Measurements from ENCODE around the gene ESCO1. TPM values are rescaled to one million over a fixed set of nuclear protein-coding genes. Genes with fewer than 3 reads are reported as not detected.

The ESCO1 gene
- total RNA-seq, 1 donor from 2014 or later = 9.2 TPM

DNA sequence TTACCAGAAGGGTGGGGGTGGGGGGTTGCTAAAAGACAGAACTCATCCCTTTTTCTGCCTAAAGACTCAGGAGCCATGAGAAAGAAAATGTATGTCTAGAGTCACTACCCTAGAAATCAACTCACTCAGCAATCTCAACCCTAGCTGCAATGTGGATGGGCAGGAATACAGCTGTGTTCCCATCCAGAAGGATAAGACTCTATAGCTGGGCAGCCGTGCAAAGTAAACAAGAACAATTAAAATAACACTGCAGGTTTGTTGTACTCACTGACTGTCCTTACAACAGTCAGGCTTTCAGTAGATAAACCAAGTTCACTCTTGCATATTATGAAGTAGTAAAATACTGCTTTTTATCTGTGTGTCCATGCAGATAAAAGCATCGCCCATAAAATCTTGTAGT, 74.0 kb downstream of the ESCO1 start:
- no peak for DNase-seq
- Histone ChIP-seq H3K4me3 (no peak overlapping the region), H3K27me3 (ENCODE audit: low read depth) (no peaks in the 10 kb centered on the region), H3K27ac (replicated peaks) (no peak overlapping the region), H3K9me3 (replicated peaks) (no peaks in the 10 kb centered on the region), H3K36me3 (peaks cover 68% of the 10 kb centered on the region), H3K4me1 (no peaks in the 10 kb centered on the region)
- TF ChIP-seq, protein P1, sequence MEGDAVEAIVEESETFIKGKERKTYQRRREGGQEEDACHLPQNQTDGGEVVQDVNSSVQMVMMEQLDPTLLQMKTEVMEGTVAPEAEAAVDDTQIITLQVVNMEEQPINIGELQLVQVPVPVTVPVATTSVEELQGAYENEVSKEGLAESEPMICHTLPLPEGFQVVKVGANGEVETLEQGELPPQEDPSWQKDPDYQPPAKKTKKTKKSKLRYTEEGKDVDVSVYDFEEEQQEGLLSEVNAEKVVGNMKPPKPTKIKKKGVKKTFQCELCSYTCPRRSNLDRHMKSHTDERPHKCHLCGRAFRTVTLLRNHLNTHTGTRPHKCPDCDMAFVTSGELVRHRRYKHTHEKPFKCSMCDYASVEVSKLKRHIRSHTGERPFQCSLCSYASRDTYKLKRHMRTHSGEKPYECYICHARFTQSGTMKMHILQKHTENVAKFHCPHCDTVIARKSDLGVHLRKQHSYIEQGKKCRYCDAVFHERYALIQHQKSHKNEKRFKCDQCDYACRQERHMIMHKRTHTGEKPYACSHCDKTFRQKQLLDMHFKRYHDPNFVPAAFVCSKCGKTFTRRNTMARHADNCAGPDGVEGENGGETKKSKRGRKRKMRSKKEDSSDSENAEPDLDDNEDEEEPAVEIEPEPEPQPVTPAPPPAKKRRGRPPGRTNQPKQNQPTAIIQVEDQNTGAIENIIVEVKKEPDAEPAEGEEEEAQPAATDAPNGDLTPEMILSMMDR (IDR thresholded peaks at IDR 0.05; ENCODE audit: borderline replicate concordance) = no peak
- intact Hi-C loops (cut with micrococcal nuclease) = no loop called here

DNA sequence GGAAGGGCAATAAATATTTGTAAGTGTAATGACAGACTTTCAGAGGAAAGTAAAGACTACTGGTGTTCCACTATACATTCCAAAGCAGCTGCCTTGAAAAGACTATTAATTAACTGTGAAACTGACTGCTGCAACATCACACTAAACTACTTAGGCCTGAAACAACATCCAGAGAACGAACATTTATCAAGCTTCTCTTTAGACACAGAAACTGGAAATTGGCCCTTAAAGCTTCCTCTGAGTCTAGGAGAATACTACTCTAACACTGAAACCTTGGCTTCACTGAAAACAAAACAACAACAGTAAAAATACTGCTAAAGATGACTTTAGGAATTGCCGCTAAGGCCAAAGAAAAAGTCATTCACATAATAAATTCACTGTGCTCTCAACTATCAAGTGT, 74.6 kb downstream of the ESCO1 start:
- Histone ChIP-seq H3K9me3 (replicated peaks) (no peaks in the 10 kb centered on the region), H3K27ac (replicated peaks) (no peak overlapping the region), H3K4me3 (no peak overlapping the region), H3K27me3 (ENCODE audit: low read depth) (no peaks in the 10 kb centered on the region), H3K36me3 (peaks cover 67% of the 10 kb centered on the region), H3K4me1 (no peaks in the 10 kb centered on the region)
- TF ChIP-seq, protein P1 (IDR thresholded peaks at IDR 0.05; ENCODE audit: borderline replicate concordance) = no peak
- intact Hi-C loops (cut with micrococcal nuclease) = no loop called here
- no peak for DNase-seq

DNA sequence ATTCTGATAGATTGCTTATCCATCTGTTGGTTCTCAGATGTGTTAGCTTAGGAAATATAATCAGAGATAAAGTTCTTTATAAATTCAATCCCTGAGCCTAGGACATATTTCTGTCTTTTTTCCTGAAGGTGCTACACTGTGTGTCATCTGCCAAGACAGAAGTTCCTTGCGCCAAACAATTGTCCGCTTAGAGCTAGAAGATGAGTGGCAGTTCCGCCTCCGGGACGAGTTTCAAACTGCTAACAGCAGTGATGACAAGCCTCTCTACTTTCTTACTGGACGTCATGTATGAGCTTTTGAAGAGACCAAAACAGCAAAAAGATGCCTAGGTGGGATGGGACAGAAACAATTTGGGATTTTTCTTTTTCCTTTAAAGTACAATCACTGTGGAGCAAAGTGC, 78.0 kb downstream of the ESCO1 start:
- Histone ChIP-seq H3K9me3 (replicated peaks) (no peaks in the 10 kb centered on the region), H3K27ac (replicated peaks) (no peak overlapping the region), H3K4me1 (no peaks in the 10 kb centered on the region), H3K4me3 (no peak overlapping the region), H3K36me3 (peaks cover 58% of the 10 kb centered on the region), H3K27me3 (ENCODE audit: low read depth) (no peaks in the 10 kb centered on the region)
- DNase-seq = no peak
- TF ChIP-seq, protein P1 (IDR thresholded peaks at IDR 0.05; ENCODE audit: borderline replicate concordance) = no peak
- intact Hi-C loops (cut with micrococcal nuclease) = no loop called here

DNA sequence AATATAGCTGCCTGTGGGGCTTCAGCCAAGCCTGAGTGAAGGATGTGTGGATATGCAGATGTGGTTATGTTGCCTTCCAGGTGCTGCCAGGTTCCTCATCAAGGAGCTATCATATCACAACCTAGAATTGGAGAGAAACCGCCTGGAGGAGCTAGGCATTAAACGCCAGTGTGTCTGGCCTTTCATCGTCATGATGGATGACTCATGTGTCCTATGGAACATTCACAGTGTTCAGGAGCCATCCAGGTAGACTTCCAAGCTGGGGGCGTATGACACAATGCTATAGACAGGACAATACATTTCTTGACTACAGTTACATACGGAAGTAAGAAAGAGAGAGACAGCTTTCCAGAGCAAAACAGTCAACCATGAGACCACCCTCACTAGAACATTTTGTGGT, 86.8 kb downstream of the ESCO1 start:
- Histone ChIP-seq H3K27ac (replicated peaks) (no peak overlapping the region), H3K27me3 (ENCODE audit: low read depth) (no peaks in the 10 kb centered on the region), H3K4me1 (no peaks in the 10 kb centered on the region), H3K4me3 (no peak overlapping the region), H3K36me3 (peaks cover 17% of the 10 kb centered on the region), H3K9me3 (replicated peaks) (no peaks in the 10 kb centered on the region)
- intact Hi-C loops (cut with micrococcal nuclease) = no loop called here
- TF ChIP-seq, protein P1 (IDR thresholded peaks at IDR 0.05; ENCODE audit: borderline replicate concordance) = no peak
- no peak for DNase-seq

DNA sequence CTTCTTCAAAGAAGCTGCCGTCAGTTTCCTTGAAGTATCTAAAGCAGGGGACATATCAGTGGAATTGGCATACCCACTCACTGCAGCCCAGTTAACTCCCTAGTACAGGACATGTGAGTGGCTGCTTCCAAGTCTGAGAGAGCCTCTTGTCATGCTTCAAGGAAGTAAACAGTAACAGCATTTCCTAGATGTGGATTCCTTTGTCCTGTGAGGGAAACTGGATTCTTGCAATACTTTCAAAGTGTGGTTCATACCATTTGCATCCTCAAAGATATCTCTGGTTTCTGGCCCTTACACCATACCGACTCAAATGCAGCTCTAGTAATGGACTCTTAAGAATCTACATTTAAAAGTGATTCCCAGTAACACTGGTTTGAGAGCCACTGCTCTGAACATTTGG, 87.2 kb downstream of the ESCO1 start:
- Histone ChIP-seq H3K27ac (replicated peaks) (no peak overlapping the region), H3K36me3 (peaks cover 17% of the 10 kb centered on the region), H3K4me3 (no peak overlapping the region), H3K4me1 (no peaks in the 10 kb centered on the region), H3K27me3 (ENCODE audit: low read depth) (no peaks in the 10 kb centered on the region), H3K9me3 (replicated peaks) (no peaks in the 10 kb centered on the region)
- TF ChIP-seq, protein P1 (IDR thresholded peaks at IDR 0.05; ENCODE audit: borderline replicate concordance) = no peak
- DNase-seq = no peak
- intact Hi-C loops (cut with micrococcal nuclease) = no loop called here

DNA sequence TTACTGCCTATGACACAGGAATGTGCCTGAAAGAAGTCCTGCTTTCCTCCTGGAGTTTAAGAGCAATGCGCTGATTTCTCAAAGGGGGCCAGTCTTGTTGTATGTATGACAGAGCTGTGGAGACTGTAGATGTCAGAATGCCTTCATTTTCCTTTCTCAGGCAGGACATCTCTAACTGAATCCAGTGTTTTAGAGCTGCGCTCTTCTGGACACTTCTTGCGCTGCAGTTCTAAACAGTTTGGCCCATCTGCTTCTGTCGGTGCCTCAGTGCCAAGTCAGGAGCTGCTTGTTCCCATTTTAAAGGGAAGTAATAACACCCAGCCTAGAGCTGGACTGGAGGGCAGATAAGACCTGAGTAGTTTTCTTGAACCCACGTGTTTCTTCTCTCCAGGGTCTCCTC, 91.4 kb downstream of the ESCO1 start:
- H3K36me3 ChIP-seq = peaks cover 7% of the 10 kb centered on the region
- H3K4me1 ChIP-seq = no peaks in the 10 kb centered on the region
- intact Hi-C loops (cut with micrococcal nuclease) = no loop called here
- H3K27ac ChIP-seq (replicated peaks) = no peak overlapping the region
- no peaks in the 10 kb centered on the region for H3K9me3 ChIP-seq (replicated peaks)
- TF ChIP-seq, protein P1 (IDR thresholded peaks at IDR 0.05; ENCODE audit: borderline replicate concordance) = no peak
- no peak overlapping the region for H3K4me3 ChIP-seq
- no peaks in the 10 kb centered on the region for H3K27me3 ChIP-seq (ENCODE audit: low read depth)
- DNase-seq = no peak

All from left ventricle myocardium inferior (tissue), 1 donor.